OCI-LY1 (cell line): ENCODE measurements around the gene SOX30.

ENCODE experiments used
- H2AFZ ChIP-seq: fragments of 200-600 bp; sonication (generic), shearing (Covaris generic); 2 replicates; pipeline ENCODE4 v1.6.0; 2014; ENCODE audit warnings: antibody characterized with exemption, mild to moderate bottlenecking, low read length
- H3F3A ChIP-seq: fragments of 200-600 bp; sonication (generic), shearing (Covaris generic); 2 replicates; pipeline ENCODE4 v1.6.0; 2014; ENCODE audit warnings: mild to moderate bottlenecking, antibody characterized with exemption, low read length, moderate library complexity; ENCODE audit not compliant: insufficient read depth
- H3K27ac ChIP-seq: fragments of 200-600 bp; sonication (generic); 2 replicates; pipeline ENCODE4 v1.5.1; 2014; ENCODE audit warnings: low read length, mixed run types, mild to moderate bottlenecking, low read depth; ENCODE audit not compliant: poor library complexity, severe bottlenecking
- H3K27me3 ChIP-seq: fragments of 200-600 bp; sonication (generic); 2 replicates; pipeline ENCODE4 v1.6.0; 2014; ENCODE audit warnings: antibody characterized with exemption, mild to moderate bottlenecking, low read length, moderate library complexity; ENCODE audit not compliant: insufficient read depth
- H3K36me3 ChIP-seq: fragments of 200-600 bp; sonication (generic); 2 replicates; pipeline ENCODE4 v1.6.1; 2014; ENCODE audit warnings: mild to moderate bottlenecking, antibody characterized with exemption, low read length, moderate library complexity, mixed read lengths; ENCODE audit not compliant: insufficient read depth
- H3K4me1 ChIP-seq: fragments of 200-600 bp; sonication (generic); 2 replicates; pipeline ENCODE4 v1.5.1; 2014; ENCODE audit warnings: mild to moderate bottlenecking, low read length, moderate library complexity; ENCODE audit not compliant: insufficient read depth, severe bottlenecking
- H3K4me2 ChIP-seq: fragments of 200-600 bp; sonication (generic), shearing (Covaris generic); 2 replicates; pipeline ENCODE4 v1.6.1; 2014; ENCODE audit warnings: low read length
- H3K4me3 ChIP-seq: fragments of 200-600 bp; sonication (generic); 2 replicates; pipeline ENCODE4 v1.5.1; 2014; ENCODE audit warnings: low read length, low read depth, mild to moderate bottlenecking, mixed read lengths; ENCODE audit not compliant: poor library complexity, severe bottlenecking
- H3K79me2 ChIP-seq: fragments of 200-600 bp; shearing (Covaris generic); 2 replicates; pipeline ENCODE4 v1.6.1; 2016; ENCODE audit warnings: mixed run types, low read length, mixed read lengths; ENCODE audit not compliant: insufficient read depth
- H3K9ac ChIP-seq: fragments of 200-600 bp; sonication (generic), shearing (Covaris generic); 2 replicates; pipeline ENCODE4 v1.6.1; 2014; ENCODE audit warnings: mild to moderate bottlenecking, low read length, mixed read lengths
- H3K9me2 ChIP-seq: fragments of 200-600 bp; sonication (generic), shearing (Covaris generic); 2 replicates; pipeline ENCODE4 v1.6.1; 2014; ENCODE audit warnings: low read depth, mild to moderate bottlenecking, low read length, mixed read lengths
- H3K9me3 ChIP-seq: fragments of 200-600 bp; shearing (Covaris generic); 2 replicates; pipeline ENCODE4 v1.6.1; 2014; ENCODE audit warnings: low read length, mixed read lengths
- H4K20me1 ChIP-seq: fragments of 200-600 bp; sonication (generic), shearing (Covaris generic); 2 replicates; pipeline ENCODE4 v1.6.0; 2016; ENCODE audit warnings: mild to moderate bottlenecking, low read length; ENCODE audit not compliant: insufficient read depth
- EZH2 ChIP-seq: fragments of 200-600 bp; sonication (generic), shearing (Covaris generic); IDR thresholded peaks from 2 replicates; pipeline ENCODE4 v1.8.0; 2017; ENCODE audit warnings: borderline replicate concordance, mixed run types, mild to moderate bottlenecking, antibody characterized with exemption, low read length, moderate library complexity, mixed read lengths
- TF ChIP-seq, protein P1 (sequence below): fragments of 200-600 bp; sonication (generic), shearing (Covaris generic); IDR thresholded peaks from 2 replicates; pipeline ENCODE4 v1.5.1; 2017; ENCODE audit warnings: mild to moderate bottlenecking, antibody characterized with exemption, low read length, moderate library complexity, mixed read lengths

The SOX30 gene

DNA sequence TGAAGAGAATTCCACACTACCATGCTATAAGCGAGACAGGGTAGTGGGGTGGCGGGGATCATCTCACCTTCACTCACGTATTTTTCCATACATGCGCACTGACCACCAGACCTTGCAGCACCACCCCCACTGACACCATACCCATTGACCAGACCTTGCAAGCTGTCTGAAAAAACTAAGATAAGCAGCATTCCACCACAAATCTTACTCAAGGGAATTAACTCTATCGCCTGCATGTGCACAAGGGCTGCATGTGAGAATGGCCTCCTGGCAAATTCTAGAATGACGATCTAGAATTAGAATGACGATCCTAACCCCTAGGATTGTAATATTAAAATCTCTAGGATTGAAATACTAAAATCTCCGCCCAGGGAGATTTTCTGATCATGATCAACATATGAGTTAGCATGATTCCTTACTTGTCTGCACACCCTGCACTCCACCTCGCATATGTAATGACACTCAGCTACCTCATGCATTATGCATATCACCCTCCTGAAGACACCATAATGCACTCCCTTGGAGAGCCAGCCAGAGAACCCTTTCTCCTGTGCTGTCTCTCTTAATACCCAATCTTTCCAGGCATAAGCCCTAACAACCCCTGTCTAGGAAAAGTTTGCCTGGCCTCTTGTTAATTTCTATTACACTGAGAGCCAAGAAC is 11.7 kb downstream of the SOX30 start:
- no peaks in the 10 kb centered on the region for H3K36me3 ChIP-seq
- H3K4me1 ChIP-seq, result no peaks in the 10 kb centered on the region
- no peaks in the 10 kb centered on the region; the same call in 1 of the 2 replicates for H3K27me3 ChIP-seq
- no peak overlapping the region for H3K27ac ChIP-seq
- no peak overlapping the region for H3K9ac ChIP-seq
- H3F3A ChIP-seq, result no peaks in the 10 kb centered on the region
- TF ChIP-seq, protein P1, sequence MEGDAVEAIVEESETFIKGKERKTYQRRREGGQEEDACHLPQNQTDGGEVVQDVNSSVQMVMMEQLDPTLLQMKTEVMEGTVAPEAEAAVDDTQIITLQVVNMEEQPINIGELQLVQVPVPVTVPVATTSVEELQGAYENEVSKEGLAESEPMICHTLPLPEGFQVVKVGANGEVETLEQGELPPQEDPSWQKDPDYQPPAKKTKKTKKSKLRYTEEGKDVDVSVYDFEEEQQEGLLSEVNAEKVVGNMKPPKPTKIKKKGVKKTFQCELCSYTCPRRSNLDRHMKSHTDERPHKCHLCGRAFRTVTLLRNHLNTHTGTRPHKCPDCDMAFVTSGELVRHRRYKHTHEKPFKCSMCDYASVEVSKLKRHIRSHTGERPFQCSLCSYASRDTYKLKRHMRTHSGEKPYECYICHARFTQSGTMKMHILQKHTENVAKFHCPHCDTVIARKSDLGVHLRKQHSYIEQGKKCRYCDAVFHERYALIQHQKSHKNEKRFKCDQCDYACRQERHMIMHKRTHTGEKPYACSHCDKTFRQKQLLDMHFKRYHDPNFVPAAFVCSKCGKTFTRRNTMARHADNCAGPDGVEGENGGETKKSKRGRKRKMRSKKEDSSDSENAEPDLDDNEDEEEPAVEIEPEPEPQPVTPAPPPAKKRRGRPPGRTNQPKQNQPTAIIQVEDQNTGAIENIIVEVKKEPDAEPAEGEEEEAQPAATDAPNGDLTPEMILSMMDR, result no peak
- no peak for TF ChIP-seq EZH2
- no peak overlapping the region for H3K4me2 ChIP-seq
- H3K79me2 ChIP-seq, result no peaks in the 10 kb centered on the region
- no peak overlapping the region for H2AFZ ChIP-seq
- H3K9me2 ChIP-seq, result no peaks in the 10 kb centered on the region
- no peaks in the 10 kb centered on the region for H4K20me1 ChIP-seq
- no peaks in the 10 kb centered on the region for H3K9me3 ChIP-seq
- no peak overlapping the region for H3K4me3 ChIP-seq

DNA sequence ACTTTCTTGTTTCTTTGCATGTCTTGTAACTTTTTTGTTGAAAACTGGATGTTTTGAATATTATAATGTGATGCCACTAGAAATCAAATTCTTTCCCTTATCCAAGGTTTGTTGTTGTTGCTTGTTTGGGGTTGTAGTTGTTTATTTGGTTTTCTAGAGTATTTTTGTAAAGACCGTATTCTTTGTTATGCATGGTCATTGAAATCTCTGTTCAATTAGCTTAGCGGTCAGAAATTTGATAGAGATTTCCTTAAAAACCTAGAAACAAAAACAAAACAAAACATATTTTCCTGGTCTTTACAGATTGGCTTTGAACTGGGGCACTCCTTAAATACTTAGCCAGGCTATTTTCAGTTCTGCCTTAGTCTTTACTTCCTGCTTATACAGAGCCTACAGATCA is 21.9 kb downstream of the SOX30 start:
- H3K9me2 ChIP-seq, result no peaks in the 10 kb centered on the region
- no peak for TF ChIP-seq EZH2
- TF ChIP-seq, protein P1, result no peak
- no peak overlapping the region for H3K4me2 ChIP-seq
- H3K4me3 ChIP-seq, result no peak overlapping the region
- no peaks in the 10 kb centered on the region for H3K4me1 ChIP-seq
- no peaks in the 10 kb centered on the region for H3K36me3 ChIP-seq
- H3F3A ChIP-seq, result no peaks in the 10 kb centered on the region
- no peaks in the 10 kb centered on the region for H3K79me2 ChIP-seq
- no peak overlapping the region for H2AFZ ChIP-seq
- H4K20me1 ChIP-seq, result no peaks in the 10 kb centered on the region
- H3K9me3 ChIP-seq, result no peaks in the 10 kb centered on the region
- no peak overlapping the region for H3K27ac ChIP-seq
- H3K9ac ChIP-seq, result no peak overlapping the region
- H3K27me3 ChIP-seq, result no peaks in the 10 kb centered on the region

DNA sequence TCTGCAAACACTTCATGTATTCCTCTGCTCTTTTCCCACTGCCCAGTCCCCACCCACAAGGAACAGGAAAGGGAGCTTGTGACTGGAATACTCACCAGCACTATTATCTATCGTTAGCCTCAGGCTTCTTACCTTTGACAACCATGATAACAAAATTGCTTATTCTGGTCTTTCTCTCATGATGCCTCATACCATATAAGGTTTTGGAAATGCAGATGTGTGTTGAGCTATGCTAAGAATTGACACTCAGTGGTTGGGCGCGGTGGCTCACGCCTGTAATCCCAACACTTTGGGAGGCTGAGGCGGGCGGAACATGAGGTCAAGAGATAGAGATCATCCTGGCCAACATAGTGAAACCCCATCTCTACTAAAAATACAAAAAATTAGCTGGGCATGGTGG is 25.4 kb downstream of the SOX30 start:
- TF ChIP-seq EZH2, result no peak
- TF ChIP-seq, protein P1, result no peak
- H3K79me2 ChIP-seq, result no peaks in the 10 kb centered on the region

More for the DNA sequence above, 25.4 kb downstream of the SOX30 start:
- no peak overlapping the region for H3K4me3 ChIP-seq
- H3K36me3 ChIP-seq, result no peaks in the 10 kb centered on the region
- no peak overlapping the region for H3K9ac ChIP-seq
- H3K4me2 ChIP-seq, result no peak overlapping the region
- H3K4me1 ChIP-seq, result no peaks in the 10 kb centered on the region
- H3K27ac ChIP-seq, result no peak overlapping the region
- no peaks in the 10 kb centered on the region; the same call in 1 of the 2 replicates for H3K27me3 ChIP-seq
- no peaks in the 10 kb centered on the region for H4K20me1 ChIP-seq
- no peaks in the 10 kb centered on the region for H3K9me3 ChIP-seq
- no peaks in the 10 kb centered on the region for H3F3A ChIP-seq
- no peaks in the 10 kb centered on the region for H3K9me2 ChIP-seq
- H2AFZ ChIP-seq, result no peak overlapping the region
